Thymus (tissue), 11 donors: ENCODE data around the gene ERC2. TPM values are rescaled to one million over a fixed set of nuclear protein-coding genes. Genes with fewer than 3 reads are reported as not detected.
"Not testable (repeated sequence)": the region's sequence is repeated elsewhere in the genome, so short reads cannot be mapped to it uniquely, and the experiment has no call there.

Experiments used
- DNase-seq, 9 donors: peaks; one replicate each; pipeline ENCODE4 v3.0.0-alpha.2; 2013; ENCODE audit warnings: low spot score in 9 of 9, low read depth in 6 of 9, missing footprints in 1 of 9
- H3K27ac ChIP-seq, 2 donors: one replicate each; pipeline ENCODE4 v1.5.1; 2013; ENCODE audit warnings: control low read depth in 1 of 2, low read depth in 1 of 2, low read length in 1 of 2, mild to moderate bottlenecking in 1 of 2, moderate library complexity in 1 of 2
- H3K27me3 ChIP-seq, 2 donors: one replicate each; pipeline ENCODE4 v1.5.1; 2013; ENCODE audit warnings: low read length in 1 of 2; ENCODE audit not compliant: control insufficient read depth in 2 of 2, insufficient read depth in 1 of 2
- H3K36me3 ChIP-seq, 2 donors: one replicate each; pipeline ENCODE4 v1.5.1; 2013; ENCODE audit warnings: low read length in 1 of 2, mild to moderate bottlenecking in 1 of 2, moderate library complexity in 1 of 2; ENCODE audit not compliant: control insufficient read depth in 2 of 2, insufficient read depth in 2 of 2
- H3K4me1 ChIP-seq, 2 donors: one replicate each; pipeline ENCODE4 v1.5.1; 2013; ENCODE audit warnings: low read length in 2 of 2; ENCODE audit not compliant: control insufficient read depth in 2 of 2, insufficient read depth in 2 of 2
- H3K4me3 ChIP-seq, 2 donors: one replicate each; pipeline ENCODE4 v1.5.1; 2013; ENCODE audit warnings: low read length in 2 of 2, control low read depth in 1 of 2, mild to moderate bottlenecking in 1 of 2
- H3K9me3 ChIP-seq, 2 donors: one replicate each; pipeline ENCODE4 v1.5.1; 2013; ENCODE audit warnings: low read length in 1 of 2, mild to moderate bottlenecking in 1 of 2; ENCODE audit not compliant: control insufficient read depth in 2 of 2, insufficient read depth in 1 of 2
- WGBS: extraction: QIAGEN DNeasy Blood & Tissue Kit; methylation state at CpG from one replicate; pipeline ENCODE4 v1.1.7; 2013; 5-methylcytosine and 5-hydroxymethylcytosine counted together
- polyA plus RNA-seq: library from polyadenylated mRNA; stranded (reverse); fragments of 200-250 nt; gene quantifications from one replicate; pipeline ENCODE4 v1.2.3, GENCODE V29; 2013
- total RNA-seq: library from RNA; stranded (reverse); fragments of 120-200 nt; gene quantifications from one replicate; pipeline ENCODE4 v1.2.4, GENCODE V29; 2013
- donor health status: healthy.

Gene ERC2
- total and polyA plus RNA-seq, 2 donors = 0.28 to 0.50 TPM

GRCh38 chr3:55505776-55506175 lies 962.5 kb downstream of the ERC2 start:
- no peak overlapping the region for H3K4me3 ChIP-seq
- H3K4me1 ChIP-seq = no peaks in the 10 kb centered on the region
- DNase-seq = no peak
- H3K27me3 ChIP-seq = no peaks in the 10 kb centered on the region
- WGBS = 92% methylated on average over 4 of the region's 4 CpGs
- no peaks in the 10 kb centered on the region for H3K9me3 ChIP-seq
- H3K36me3 ChIP-seq = no peaks in the 10 kb centered on the region
- no peak overlapping the region for H3K27ac ChIP-seq

- DNase-seq = peak in 3 of 9 donors; percentile 56 to 81 (median 61)
- H3K9me3 ChIP-seq, H3K27me3 ChIP-seq, H3K4me1 ChIP-seq, H3K27ac ChIP-seq, H3K4me3 ChIP-seq, H3K36me3 ChIP-seq: not testable (repeated sequence)
- WGBS = 68% methylated on average over 6 of the region's 6 CpGs
Observed at GRCh38 chr3:55505102-55505501, 963.2 kb downstream of the ERC2 start.

GRCh38 chr3:55501905-55502304 lies 966.4 kb downstream of the ERC2 start:
- Histone ChIP-seq H3K9me3 (no peaks in the 10 kb centered on the region), H3K4me1 (no peaks in the 10 kb centered on the region), H3K36me3 (no peaks in the 10 kb centered on the region), H3K27ac (no peak overlapping the region), H3K27me3 (no peaks in the 10 kb centered on the region), H3K4me3 (no peak overlapping the region)
- WGBS = 96% methylated on average over 3 of the region's 3 CpGs
- no peak for DNase-seq

- no peak overlapping the region for H3K4me3 ChIP-seq
- no peaks in the 10 kb centered on the region for H3K9me3 ChIP-seq
- no peak for DNase-seq
- no peaks in the 10 kb centered on the region for H3K4me1 ChIP-seq
- H3K27ac ChIP-seq = no peak overlapping the region
- 85% methylated on average over 5 of the region's 5 CpGs for WGBS
- H3K36me3 ChIP-seq = no peaks in the 10 kb centered on the region
- no peaks in the 10 kb centered on the region for H3K27me3 ChIP-seq
Observed at GRCh38 chr3:55500555-55501330, 967.5 kb downstream of the ERC2 start.

- Histone ChIP-seq H3K27ac (no peak overlapping the region), H3K4me3 (no peak overlapping the region), H3K4me1 (no peaks in the 10 kb centered on the region), H3K27me3 (no peaks in the 10 kb centered on the region), H3K36me3 (no peaks in the 10 kb centered on the region), H3K9me3 (no peaks in the 10 kb centered on the region)
- no peak for DNase-seq
- WGBS = 88% methylated on average over 4 of the region's 4 CpGs
Observed at GRCh38 chr3:55498520-55498919, 969.7 kb downstream of the ERC2 start.

- no peaks in the 10 kb centered on the region for H3K9me3 ChIP-seq
- DNase-seq = no peak
- no peak overlapping the region for H3K27ac ChIP-seq
- H3K4me3 ChIP-seq = no peak overlapping the region
- peaks cover 2 to 9% of the 10 kb centered on the region in 2 donors for H3K27me3 ChIP-seq
- no peaks in the 10 kb centered on the region for H3K36me3 ChIP-seq
- H3K4me1 ChIP-seq = no peaks in the 10 kb centered on the region
Observed at GRCh38 chr3:55497250-55497649, 971.0 kb downstream of the ERC2 start.

GRCh38 chr3:55494976-55495375 lies 973.3 kb downstream of the ERC2 start:
- WGBS = 91% methylated on average over 2 of the region's 2 CpGs
- no peak overlapping the region for H3K27ac ChIP-seq
- no peak for DNase-seq
- H3K4me1 ChIP-seq = peaks cover 0 to 4% of the 10 kb centered on the region in 2 donors
- H3K9me3 ChIP-seq = no peaks in the 10 kb centered on the region
- H3K4me3 ChIP-seq = no peak overlapping the region
- no peaks in the 10 kb centered on the region for H3K36me3 ChIP-seq
- H3K27me3 ChIP-seq = peaks cover 18 to 32% of the 10 kb centered on the region in 2 donors

GRCh38 chr3:55492976-55493375 lies 975.3 kb downstream of the ERC2 start:
- 89% methylated on average over 5 of the region's 5 CpGs for WGBS

GRCh38 chr3:55491296-55491816 lies 976.9 kb downstream of the ERC2 start:
- Histone ChIP-seq H3K9me3 (peaks cover 0 to 5% of the 10 kb centered on the region in 2 donors), H3K27me3 (peaks cover 43 to 65% of the 10 kb centered on the region in 2 donors), H3K36me3 (no peaks in the 10 kb centered on the region), H3K4me1 (peaks cover 4 to 31% of the 10 kb centered on the region in 2 donors), H3K4me3 (no peak overlapping the region), H3K27ac (no peak overlapping the region)
- 82% methylated on average over 7 of the region's 7 CpGs for WGBS
- DNase-seq = no peak

More at GRCh38 chr3:55492976-55493375, 975.3 kb downstream of the ERC2 start:
- Histone ChIP-seq H3K4me3 (no peak overlapping the region), H3K27me3 (peaks cover 33 to 49% of the 10 kb centered on the region in 2 donors), H3K4me1 (peaks cover 4 to 19% of the 10 kb centered on the region in 2 donors), H3K9me3 (no peaks in the 10 kb centered on the region), H3K27ac (no peak overlapping the region), H3K36me3 (no peaks in the 10 kb centered on the region)
- no peak for DNase-seq
